OCI-LY3 (cell line): ENCODE measurements around the gene FLRT3.

Experiments used
- H2AFZ ChIP-seq: fragments of 200-600, 300-600 bp; shearing (Covaris generic); 2 replicates; pipeline ENCODE4 v1.6.0; 2014; ENCODE audit warnings: antibody characterized with exemption, low read depth, low read length
- H3K27ac ChIP-seq: fragments of 200-600, 300-600 bp; sonication (generic); 2 replicates; pipeline ENCODE4 v1.5.1; 2014; ENCODE audit warnings: mild to moderate bottlenecking, low read length, moderate library complexity, mixed read lengths
- H3K27me3 ChIP-seq: fragments of 200-600, 300-600 bp; sonication (generic); 2 replicates; pipeline ENCODE4 v1.6.1; 2014; ENCODE audit warnings: low read depth, low read length, mixed read lengths
- H3K36me3 ChIP-seq: fragments of 200-600, 300-600 bp; sonication (generic); replicated peaks from 2 replicates; pipeline ENCODE3; 2014; ENCODE audit warnings: low read depth, low read length, mixed read lengths
- H3K4me1 ChIP-seq: fragments of 300-600, 200-600 bp; sonication (generic); 2 replicates; pipeline ENCODE4 v1.6.1; 2014; ENCODE audit warnings: low read length, mixed read lengths
- H3K4me2 ChIP-seq: fragments of 200-600, 300-600 bp; sonication (generic); 2 replicates; pipeline ENCODE4 v1.6.1; 2014; ENCODE audit warnings: low read length, mixed read lengths
- H3K4me3 ChIP-seq: fragments of 300-600, 200-600 bp; sonication (generic); 2 replicates; pipeline ENCODE4 v1.5.1; 2014; ENCODE audit warnings: antibody characterized with exemption, mild to moderate bottlenecking, low read length, moderate library complexity
- H3K79me2 ChIP-seq: fragments of 300-600, 200-600 bp; shearing (Covaris generic); 2 replicates; pipeline ENCODE4 v1.6.1; 2014; ENCODE audit warnings: mild to moderate bottlenecking, low read length, mixed read lengths
- H3K9ac ChIP-seq: fragments of 300-600, 200-600 bp; shearing (Covaris generic); 2 replicates; pipeline ENCODE4 v1.6.0; 2014; ENCODE audit warnings: mild to moderate bottlenecking, low read length, moderate library complexity
- H3K9me3 ChIP-seq: fragments of 200-600, 300-600 bp; shearing (Covaris generic); 2 replicates; pipeline ENCODE4 v1.6.1; 2014; ENCODE audit warnings: low read length, mixed read lengths; ENCODE audit not compliant: insufficient read depth
- H4K20me1 ChIP-seq: fragments of 200-600, 300-600 bp; sonication (generic); 2 replicates; pipeline ENCODE4 v1.6.1; 2016; ENCODE audit warnings: low read length, mixed read lengths; ENCODE audit not compliant: insufficient read depth
- CTCF ChIP-seq: fragments of 200-600, 300-600 bp; sonication (generic); IDR thresholded peaks from 2 replicates; pipeline ENCODE4 v1.5.1; 2014; ENCODE audit warnings: antibody characterized with exemption, low read length, low read depth
- EZH2phosphoT487 ChIP-seq: fragments of 200-600 bp; shearing (Covaris generic); IDR thresholded peaks from 2 replicates; pipeline ENCODE4 v1.6.1; 2018; ENCODE audit warnings: antibody characterized with exemption, mixed run types, low read depth

Gene FLRT3

GRCh38 chr20:14361509-14362345, 24.3 kb upstream of the FLRT3 start:
- H3K27me3 ChIP-seq, result no peaks in the 10 kb centered on the region
- no peak overlapping the region for H3K4me3 ChIP-seq
- no peaks in the 10 kb centered on the region for H4K20me1 ChIP-seq
- no peaks in the 10 kb centered on the region for H3K36me3 ChIP-seq
- no peaks in the 10 kb centered on the region for H3K79me2 ChIP-seq
- TF ChIP-seq CTCF, result no peak
- H3K4me1 ChIP-seq, result no peaks in the 10 kb centered on the region
- no peak overlapping the region for H3K9ac ChIP-seq
- no peaks in the 10 kb centered on the region for H3K9me3 ChIP-seq
- H3K27ac ChIP-seq, result no peak overlapping the region
- no peak overlapping the region for H2AFZ ChIP-seq
- no peak overlapping the region for H3K4me2 ChIP-seq

GRCh38 chr20:14360416-14360815, 23.0 kb upstream of the FLRT3 start:
- Histone ChIP-seq H3K4me2 (no peak overlapping the region), H3K79me2 (no peaks in the 10 kb centered on the region), H4K20me1 (no peaks in the 10 kb centered on the region), H3K4me3 (no peak overlapping the region), H3K36me3 (no peaks in the 10 kb centered on the region), H3K4me1 (no peaks in the 10 kb centered on the region), H3K9me3 (no peaks in the 10 kb centered on the region), H3K9ac (no peak overlapping the region), H3K27ac (no peak overlapping the region), H3K27me3 (no peaks in the 10 kb centered on the region), H2AFZ (no peak overlapping the region)
- no peak for TF ChIP-seq EZH2phosphoT487
- no peak for TF ChIP-seq CTCF

GRCh38 chr20:14355791-14356190, 18.4 kb upstream of the FLRT3 start:
- Histone ChIP-seq H3K79me2 (no peaks in the 10 kb centered on the region), H3K36me3 (no peaks in the 10 kb centered on the region), H3K4me2 (no peak overlapping the region), H3K27ac (no peak overlapping the region), H3K9me3 (no peaks in the 10 kb centered on the region), H2AFZ (no peak overlapping the region), H3K27me3 (peaks cover 5% of the 10 kb centered on the region; the same call in 1 of the 2 replicates), H3K4me3 (no peak overlapping the region), H4K20me1 (no peaks in the 10 kb centered on the region), H3K4me1 (no peaks in the 10 kb centered on the region), H3K9ac (no peak overlapping the region)
- TF ChIP-seq CTCF, result no peak
- no peak for TF ChIP-seq EZH2phosphoT487

GRCh38 chr20:14344746-14345145, 7.3 kb upstream of the FLRT3 start:
- H3K36me3 ChIP-seq, result no peaks in the 10 kb centered on the region
- H2AFZ ChIP-seq, result no peak overlapping the region
- no peak overlapping the region for H3K9ac ChIP-seq
- H3K4me3 ChIP-seq, result no peak overlapping the region
- H3K79me2 ChIP-seq, result no peaks in the 10 kb centered on the region
- H3K27ac ChIP-seq, result no peak overlapping the region
- H3K4me1 ChIP-seq, result peaks cover 21% of the 10 kb centered on the region
- H4K20me1 ChIP-seq, result no peaks in the 10 kb centered on the region
- H3K27me3 ChIP-seq, result no peaks in the 10 kb centered on the region
- no peak overlapping the region for H3K4me2 ChIP-seq
- H3K9me3 ChIP-seq, result no peaks in the 10 kb centered on the region
- no peak for TF ChIP-seq CTCF
- TF ChIP-seq EZH2phosphoT487, result no peak
